CD14-positive monocyte (primary cell): ENCODE results near the gene KAZN. TPM values are rescaled to one million over a fixed set of nuclear protein-coding genes. Genes with fewer than 3 reads are reported as not detected.

ENCODE experiments used
- DNase-seq, 3 donors: peaks; one replicate each; pipeline ENCODE4 v3.0.0-alpha.2; 2011 to 2022
- H2AFZ ChIP-seq: 2 replicates; pipeline ENCODE4 v1.6.0; 2012; ENCODE audit warnings: mild to moderate bottlenecking, low read depth, low read length, inconsistent platforms; ENCODE audit not compliant: insufficient read depth, poor library complexity, severe bottlenecking
- H3K27ac ChIP-seq, 2 donors: 1 replicate in 1 of 2; 2 replicates in 1 of 2; pipeline ENCODE4 v1.5.1; 2012 to 2013; ENCODE audit warnings: low read length in 2 of 2, control low read depth in 1 of 2, inconsistent platforms in 1 of 2, low read depth in 1 of 2, mild to moderate bottlenecking in 1 of 2
- H3K27me3 ChIP-seq, 2 donors: one replicate each; pipeline versions ENCODE4 v1.6.0 to v1.6.1; 2011 to 2013; ENCODE audit warnings: low read length in 2 of 2; ENCODE audit not compliant: control insufficient read depth in 2 of 2, insufficient read depth in 2 of 2
- H3K36me3 ChIP-seq, 2 donors: replicated peaks in 1 of 2; 1 replicate in 1 of 2; 2 replicates in 1 of 2; pipeline versions ENCODE4 v1.5.1 to v1.6.1; 2012 to 2013; ENCODE audit warnings: low read length in 2 of 2, control low read depth in 1 of 2, inconsistent platforms in 1 of 2, mild to moderate bottlenecking in 1 of 2; ENCODE audit not compliant: insufficient read depth in 2 of 2, control insufficient read depth in 1 of 2
- H3K4me1 ChIP-seq, 2 donors: 1 replicate in 1 of 2; 2 replicates in 1 of 2; pipeline versions ENCODE4 v1.5.1 to v1.6.1; 2012 to 2013; ENCODE audit warnings: low read length in 2 of 2, control low read depth in 1 of 2, inconsistent platforms in 1 of 2, mild to moderate bottlenecking in 1 of 2, moderate library complexity in 1 of 2; ENCODE audit not compliant: insufficient read depth in 2 of 2, control insufficient read depth in 1 of 2
- H3K4me2 ChIP-seq: replicated peaks from 2 replicates; pipeline ENCODE3; 2012; ENCODE audit warnings: low read length, moderate library complexity, mild to moderate bottlenecking; ENCODE audit not compliant: poor library complexity, severe bottlenecking; ENCODE audit errors: extremely low read depth
- H3K4me3 ChIP-seq, 3 experiments: fragments of 200-600 bp in 1 of 3; sonication (generic) in 1 of 3; replicated peaks in 1 of 3; 1 replicate in 2 of 3; 2 replicates in 1 of 3; pipeline ENCODE4 v1.5.1; 2011 to 2013; ENCODE audit warnings: low read length in 3 of 3, mild to moderate bottlenecking in 3 of 3, control low read depth in 2 of 3, low read depth in 2 of 3, inconsistent platforms in 1 of 3, moderate library complexity in 1 of 3
- H3K79me2 ChIP-seq: 2 replicates; pipeline ENCODE4 v1.6.0; 2012; ENCODE audit warnings: mild to moderate bottlenecking, control low read depth, inconsistent platforms, low read length, moderate library complexity; ENCODE audit not compliant: insufficient read depth
- H3K9ac ChIP-seq: 2 replicates; pipeline ENCODE4 v1.6.0; 2017; ENCODE audit warnings: low read length, mild to moderate bottlenecking; ENCODE audit not compliant: insufficient read depth, poor library complexity, severe bottlenecking
- H3K9me3 ChIP-seq, 2 donors: replicated peaks in 1 of 2; 1 replicate in 1 of 2; 2 replicates in 1 of 2; pipeline versions ENCODE4 v1.5.1 to v1.6.1; 2012 to 2013; ENCODE audit warnings: low read length in 2 of 2, control low read depth in 1 of 2; ENCODE audit not compliant: control insufficient read depth in 1 of 2, insufficient read depth in 1 of 2
- H4K20me1 ChIP-seq: 2 replicates; pipeline ENCODE4 v1.6.0; 2012; ENCODE audit warnings: mild to moderate bottlenecking, low read length, control low read depth, moderate library complexity; ENCODE audit not compliant: insufficient read depth
- H3K27ac Mint-ChIP-seq, 7 donors: one replicate each; pipeline ENCODE4 v1.8.0; 2020; ENCODE audit warnings: mild to moderate bottlenecking in 7 of 7, mixed read lengths in 7 of 7, moderate library complexity in 6 of 7, inconsistent platforms in 2 of 7
- H3K27me3 Mint-ChIP-seq, 3 donors: one replicate each; pipeline ENCODE4 v1.8.0; 2021 to 2022; ENCODE audit warnings: low read depth in 3 of 3, mild to moderate bottlenecking in 3 of 3, mixed read lengths in 3 of 3, moderate library complexity in 3 of 3, inconsistent platforms in 1 of 3
- H3K36me3 Mint-ChIP-seq, 2 donors: one replicate each; pipeline ENCODE4 v1.8.0; 2020; ENCODE audit warnings: mixed read lengths in 2 of 2, inconsistent platforms in 1 of 2, mild to moderate bottlenecking in 1 of 2
- H3K4me1 Mint-ChIP-seq: one replicate; pipeline ENCODE4 v1.8.0; 2020; ENCODE audit warnings: mild to moderate bottlenecking, mixed read lengths
- H3K4me3 Mint-ChIP-seq, 2 donors: one replicate each; pipeline ENCODE4 v1.8.0; 2020; ENCODE audit warnings: mild to moderate bottlenecking in 2 of 2, mixed read lengths in 2 of 2, moderate library complexity in 1 of 2
- H3K9me3 Mint-ChIP-seq, 7 donors: one replicate each; pipeline ENCODE4 v1.8.0; 2020 to 2022; ENCODE audit warnings: mixed read lengths in 7 of 7, mild to moderate bottlenecking in 6 of 7, moderate library complexity in 6 of 7, inconsistent platforms in 2 of 7
- CTCF ChIP-seq: fragments of 200-600 bp; IDR thresholded peaks from one replicate; pipeline ENCODE4 v1.8.0; 2022; ENCODE audit warnings: antibody characterized with exemption, mild to moderate bottlenecking
- WGBS: methylation state at CpG from one replicate; pipeline ENCODE4 v1.1.5; 2013; ENCODE audit warnings: missing lambda C conversion rate; ENCODE audit not compliant: insufficient coverage; 5-methylcytosine and 5-hydroxymethylcytosine counted together
- intact Hi-C, 2 donors: fragments of 100-400 bp; cut with micrococcal nuclease; formaldehyde crosslinking; loops; one replicate each; pipeline versions ENCODE4 v1.15.0 to v1.15.1; 2023
- polyA plus RNA-seq, 3 donors: library from polyadenylated mRNA; depleted of rRNA in 1 of 3; unstranded in 2 of 3; stranded (reverse) in 1 of 3; fragments of 300-500 nt in 2 of 3; fragments of >200 nt in 1 of 3; fragmentation: Illumina TruSeq in 2 of 3; gene quantifications; 1 replicate in 2 of 3; 2 replicates in 1 of 3; pipeline ENCODE4 v1.2.3, GENCODE V29; 2012 to 2021

KAZN gene
- polyA plus RNA-seq, 3 donors, result not detected

GRCh38 chr1:14855801-14856200 lies 257.3 kb downstream of the KAZN start:
- H3K9me3 ChIP-seq, result no peaks in the 10 kb centered on the region
- no peak overlapping the region for H3K9ac ChIP-seq
- no peaks in the 10 kb centered on the region for H3K4me1 Mint-ChIP-seq
- H3K79me2 ChIP-seq, result no peaks in the 10 kb centered on the region
- no peak overlapping the region for H3K4me3 Mint-ChIP-seq
- H3K4me3 ChIP-seq, result no peak overlapping the region
- H3K36me3 ChIP-seq, result no peaks in the 10 kb centered on the region
- H2AFZ ChIP-seq, result no peak overlapping the region
- WGBS, result 83% methylated on average over 1 of the region's 6 CpGs
- DNase-seq, result no peak
- no peak overlapping the region for H3K4me2 ChIP-seq
- no peaks in the 10 kb centered on the region for H4K20me1 ChIP-seq
- no peak for TF ChIP-seq CTCF
- no peaks in the 10 kb centered on the region for H3K36me3 Mint-ChIP-seq
- H3K4me1 ChIP-seq, result no peaks in the 10 kb centered on the region
- H3K27me3 Mint-ChIP-seq, result peaks cover 8 to 12% (median 10%) of the 10 kb centered on the region in 3 donors
- H3K27me3 ChIP-seq, result no peaks in the 10 kb centered on the region
- intact Hi-C loops, result no loop called here
- H3K9me3 Mint-ChIP-seq, result no peaks in the 10 kb centered on the region
- no peak overlapping the region for H3K27ac ChIP-seq
- H3K27ac Mint-ChIP-seq, result no peak overlapping the region

GRCh38 chr1:14857436-14858195 lies 259.1 kb downstream of the KAZN start:
- Mint-ChIP-seq H3K4me1 (no peaks in the 10 kb centered on the region), H3K9me3 (peaks cover 0 to 3% (median 0%) of the 10 kb centered on the region in 7 donors), H3K4me3 (no peak overlapping the region), H3K27me3 (peaks cover 8 to 12% (median 12%) of the 10 kb centered on the region in 3 donors), H3K27ac (no peak overlapping the region), H3K36me3 (no peaks in the 10 kb centered on the region)
- Histone ChIP-seq H3K79me2 (no peaks in the 10 kb centered on the region), H3K27ac (no peak overlapping the region), H3K9ac (no peak overlapping the region), H3K27me3 (no peaks in the 10 kb centered on the region), H2AFZ (no peak overlapping the region), H4K20me1 (no peaks in the 10 kb centered on the region), H3K4me2 (no peak overlapping the region), H3K4me3 (no peak overlapping the region), H3K4me1 (no peaks in the 10 kb centered on the region), H3K9me3 (no peaks in the 10 kb centered on the region), H3K36me3 (no peaks in the 10 kb centered on the region)
- TF ChIP-seq CTCF, result no peak
- no peak for DNase-seq
- WGBS, result 100% methylated on average over 2 of the region's 10 CpGs
- intact Hi-C loops, result no loop called here
